ENCODE data around the gene ACADM.
A peak's percentile ranks its signal among the peaks of the same experiment; 100 is the strongest.

- TF ChIP-seq POLR2AphosphoS5 (IDR thresholded peaks at IDR 0.05) (peak; percentile 18 to 76 (median 49)), POLR2A (IDR thresholded peaks at IDR 0.05) (peak; percentile 27 to 75)
These were observed 61.7 kb downstream of the ACADM start, which contains the start of gene RABGGTB for GRCh38 chr1:75785983-75786853.
